H1 (cell line): ENCODE data around the gene DNAJB1.

Experiments
- BCL11A ChIP-seq, 2 experiments: IDR thresholded peaks; one replicate each; pipeline ENCODE4 v1.6.1; 2011; ENCODE audit warnings: low read depth in 2 of 2, low read length in 2 of 2, mild to moderate bottlenecking in 2 of 2
- CHD2 ChIP-seq: IDR thresholded peaks from 2 replicates; pipeline ENCODE4 v1.6.1; 2012; ENCODE audit warnings: low read length, improper control_type of control experiment
- CTCF ChIP-seq, 3 experiments: IDR thresholded peaks; 1 replicate in 2 of 3; 2 replicates in 1 of 3; pipeline versions ENCODE4 v1.5.1 to v1.6.1; 2011; ENCODE audit warnings: low read length in 3 of 3, mild to moderate bottlenecking in 3 of 3, inconsistent platforms in 2 of 3, low read depth in 1 of 3, moderate library complexity in 1 of 3; ENCODE audit not compliant: insufficient read depth in 1 of 3; ENCODE audit errors: control extremely low read depth in 1 of 3
- KDM1A ChIP-seq: fragments of 200-600, 300-600 bp; sonication (generic); IDR thresholded peaks from 2 replicates; pipeline ENCODE4 v1.7.1; 2016; ENCODE audit warnings: mild to moderate bottlenecking, low read length, borderline replicate concordance
- SIN3A ChIP-seq, 2 experiments: IDR thresholded peaks in 1 of 2; conservative IDR thresholded peaks in 1 of 2; 2 replicates each; pipeline ENCODE4 v1.6.1; 2011 to 2012; ENCODE audit warnings: low read length in 2 of 2, improper control_type of control experiment in 1 of 2, low read depth in 1 of 2, mild to moderate bottlenecking in 1 of 2
- SP2 ChIP-seq: IDR thresholded peaks from 2 replicates; pipeline ENCODE4 v1.6.1; 2012; ENCODE audit warnings: mild to moderate bottlenecking, low read length, inconsistent platforms
- USF2 ChIP-seq: IDR thresholded peaks from 2 replicates; pipeline ENCODE4 v1.6.1; 2011; ENCODE audit warnings: low read length, improper control_type of control experiment

GRCh38 chr19:14526423-14526822 is 8.2 kb upstream of the DNAJB1 start:
- TF ChIP-seq CTCF (IDR thresholded peaks at IDR 0.05; ENCODE audit: control extremely low read depth in 1 of 3, insufficient read depth in 1 of 3, low read depth in 1 of 3, low read length in 3 of 3): no peak
- TF ChIP-seq CHD2: no peak
- TF ChIP-seq USF2: no peak
- TF ChIP-seq SIN3A (conservative IDR thresholded peaks at IDR 0.05 in 1 of 2, IDR thresholded peaks at IDR 0.05 in 1 of 2; ENCODE audit: low read depth in 1 of 2, low read length in 2 of 2): no peak
- TF ChIP-seq KDM1A: no peak
- TF ChIP-seq BCL11A (IDR thresholded peaks at IDR 0.05; ENCODE audit: low read depth in 2 of 2, low read length in 2 of 2): no peak
- TF ChIP-seq SP2: no peak
